Fibroblast of villous mesenchyme (primary cell): Measurements from ENCODE around the gene PABPN1. TPM values are rescaled to one million over a fixed set of nuclear protein-coding genes. Genes with fewer than 3 reads are reported as not detected.

ENCODE experiments used
- DNase-seq: peaks from one replicate; pipeline ENCODE4 v3.0.0-alpha.2; 2010; ENCODE audit warnings: low read depth
- H3K4me3 ChIP-seq: 2 replicates; pipeline ENCODE4 v1.5.1; 2011; ENCODE audit warnings: low read depth, mild to moderate bottlenecking, low read length
- CTCF ChIP-seq: IDR thresholded peaks from 2 replicates; pipeline ENCODE4 v1.5.1; 2012; ENCODE audit warnings: low read depth, mild to moderate bottlenecking, low read length; ENCODE audit not compliant: insufficient read depth
- total RNA-seq: library from RNA; depleted of rRNA; stranded (reverse); fragments of >200 nt; gene quantifications from 2 replicates; pipeline ENCODE4 v1.2.3, GENCODE V29; 2012

Gene PABPN1
- total RNA-seq, 1 donor, result 75.1 TPM

- no peak for DNase-seq
- TF ChIP-seq CTCF, result no peak
- H3K4me3 ChIP-seq, result no peak overlapping the region
Observed at GRCh38 chr14:23356662-23357061, 35.4 kb downstream of the PABPN1 start.

- H3K4me3 ChIP-seq, result no peak overlapping the region
- DNase-seq, result no peak
- no peak for TF ChIP-seq CTCF
Observed at GRCh38 chr14:23357261-23357660, 36.0 kb downstream of the PABPN1 start.

GRCh38 chr14:23358042-23358441, 36.8 kb downstream of the PABPN1 start:
- no peak for DNase-seq

GRCh38 chr14:23358553-23359166, 37.4 kb downstream of the PABPN1 start:
- no peak for DNase-seq
- no peak for TF ChIP-seq CTCF
- no peak overlapping the region for H3K4me3 ChIP-seq

More at GRCh38 chr14:23358042-23358441, 36.8 kb downstream of the PABPN1 start:
- no peak overlapping the region for H3K4me3 ChIP-seq
- no peak for TF ChIP-seq CTCF

- DNase-seq, result no peak
- TF ChIP-seq CTCF, result no peak
- no peak overlapping the region for H3K4me3 ChIP-seq
Observed at GRCh38 chr14:23359167-23359626, 37.9 kb downstream of the PABPN1 start.

- no peak overlapping the region for H3K4me3 ChIP-seq
- DNase-seq, result no peak
- no peak for TF ChIP-seq CTCF
Observed at GRCh38 chr14:23359722-23360447, 38.6 kb downstream of the PABPN1 start.
